GM19438 (cell line): ENCODE results near the gene BMERB1.
"Not testable (repeated sequence)": the region's sequence is repeated elsewhere in the genome, so short reads cannot be mapped to it uniquely, and the experiment has no call there.

Source experiments
- ATAC-seq: cut with Tn5 transposase; IDR thresholded peaks from one replicate; pipeline ENCODE4 v1.9.1; 2021; ENCODE audit warnings: low read depth; ENCODE audit not compliant: unreplicated experiment

Gene BMERB1

DNA sequence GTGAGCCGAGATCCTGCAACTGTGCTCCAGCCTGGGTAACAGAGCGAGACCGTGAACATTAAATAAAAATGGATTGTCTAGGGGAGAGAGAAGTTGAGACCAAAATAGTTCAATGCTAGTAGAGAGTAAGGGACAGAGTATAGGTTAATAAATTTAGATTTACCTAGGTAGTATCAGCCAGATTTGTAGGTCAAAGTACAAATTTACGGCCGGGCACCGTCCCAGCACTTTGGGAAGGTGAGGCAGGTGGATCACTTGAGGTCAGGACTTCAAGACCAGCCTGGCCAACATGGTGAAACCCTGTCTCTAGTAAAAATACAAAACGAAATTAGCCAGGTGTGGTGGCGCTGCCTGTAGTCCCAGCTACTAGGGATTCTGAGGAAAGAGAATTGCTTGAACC, 12.2 kb upstream of the BMERB1 start:
- ATAC-seq: no peak

DNA sequence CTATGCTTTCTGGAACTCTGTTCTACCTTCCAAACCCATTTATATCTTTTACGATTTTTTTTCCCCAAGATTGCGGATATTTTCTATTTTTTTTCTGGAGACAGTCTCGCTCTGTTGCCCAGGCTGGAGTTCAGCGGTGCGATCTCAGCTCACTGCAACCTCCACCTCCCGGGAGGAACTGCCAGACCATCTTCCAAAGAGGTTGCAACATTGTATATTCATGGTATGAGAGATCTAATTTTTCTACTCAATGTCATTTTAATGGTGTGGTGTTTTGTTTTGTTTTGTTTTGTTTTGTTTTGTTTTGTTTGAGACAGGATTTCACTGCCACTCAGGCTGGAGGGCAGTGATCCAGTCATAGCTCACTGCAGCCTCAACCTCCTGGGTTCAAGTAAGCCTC, 8.5 kb upstream of the BMERB1 start:
- no peak for ATAC-seq

DNA sequence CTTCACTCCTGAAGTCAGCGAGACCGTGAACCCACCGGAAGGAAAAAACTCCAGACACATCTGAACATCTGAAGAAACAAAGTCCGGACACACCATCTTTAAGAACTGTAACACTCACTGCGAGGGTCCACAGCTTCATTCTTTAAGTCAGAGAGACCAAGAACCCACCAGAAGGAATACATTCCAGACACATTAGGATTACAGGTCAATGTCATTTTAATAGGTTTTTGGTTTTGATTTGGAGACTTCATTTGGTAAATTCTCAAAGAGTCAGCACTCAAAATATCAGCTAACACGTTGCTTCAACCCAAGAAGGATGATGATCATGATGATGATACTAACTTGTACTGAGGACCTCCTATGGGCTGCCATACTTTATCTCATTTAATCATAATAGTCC, 7.6 kb upstream of the BMERB1 start:
- ATAC-seq: no peak

GRCh38 chr16:15427648-15428239, 6.6 kb upstream of the BMERB1 start:
- no peak for ATAC-seq

GRCh38 chr16:15430884-15431283, 3.5 kb upstream of the BMERB1 start:
- not testable (repeated sequence) for ATAC-seq

- no peak for ATAC-seq
Observed at GRCh38 chr16:15434079-15434424, 336 bp upstream of the BMERB1 start.

DNA sequence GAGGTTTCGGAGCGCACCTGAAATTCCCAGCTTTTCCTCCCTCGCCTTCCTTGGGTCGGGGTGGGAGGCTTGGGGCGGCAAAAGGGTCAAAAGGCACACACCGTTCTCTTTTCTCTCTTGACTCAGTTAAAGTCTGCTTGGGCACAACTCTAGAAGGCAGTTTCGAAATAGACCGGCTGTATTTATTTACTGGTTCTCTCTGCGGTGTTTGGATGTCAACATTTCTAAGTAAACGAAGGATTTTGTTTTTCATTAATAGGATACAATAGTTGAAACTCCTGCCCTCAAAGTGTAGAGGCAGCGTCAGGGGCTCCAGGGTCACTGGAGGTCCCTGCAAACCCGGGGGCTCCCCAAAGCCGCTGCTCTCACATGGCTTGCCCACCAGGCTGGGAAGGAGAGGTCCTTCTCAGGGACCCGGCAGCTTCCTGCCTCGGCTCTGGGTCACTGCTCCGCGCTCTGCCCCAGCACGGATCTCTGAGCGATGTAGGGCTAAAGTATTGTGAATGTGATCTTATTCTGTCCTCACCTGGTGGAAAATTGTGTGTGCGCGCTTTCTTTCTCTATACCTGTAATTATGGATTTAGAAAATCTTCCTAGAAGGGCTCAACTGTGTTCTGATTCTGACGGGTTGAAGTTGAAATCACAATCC, 952 bp downstream of the BMERB1 start:
- ATAC-seq: no peak

DNA sequence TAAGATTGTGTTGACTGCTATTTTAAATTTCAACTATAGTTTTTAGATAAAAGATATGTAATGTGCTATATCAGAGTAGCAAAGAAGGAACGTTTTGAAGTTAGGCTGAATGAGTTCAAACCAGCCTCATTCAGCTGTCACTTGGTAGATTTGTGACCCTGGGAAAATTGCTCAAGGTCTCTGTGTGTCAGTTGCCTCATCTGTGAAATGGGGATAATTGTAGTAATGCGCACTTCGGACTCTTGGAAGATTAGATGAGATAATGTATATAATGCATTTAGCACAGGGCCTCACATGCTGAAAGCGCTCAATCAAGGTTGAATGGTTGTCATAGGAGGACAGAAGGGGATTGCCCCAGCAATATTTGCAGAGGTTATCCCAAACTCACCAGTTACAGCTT, 4.7 kb downstream of the BMERB1 start:
- no peak for ATAC-seq

DNA sequence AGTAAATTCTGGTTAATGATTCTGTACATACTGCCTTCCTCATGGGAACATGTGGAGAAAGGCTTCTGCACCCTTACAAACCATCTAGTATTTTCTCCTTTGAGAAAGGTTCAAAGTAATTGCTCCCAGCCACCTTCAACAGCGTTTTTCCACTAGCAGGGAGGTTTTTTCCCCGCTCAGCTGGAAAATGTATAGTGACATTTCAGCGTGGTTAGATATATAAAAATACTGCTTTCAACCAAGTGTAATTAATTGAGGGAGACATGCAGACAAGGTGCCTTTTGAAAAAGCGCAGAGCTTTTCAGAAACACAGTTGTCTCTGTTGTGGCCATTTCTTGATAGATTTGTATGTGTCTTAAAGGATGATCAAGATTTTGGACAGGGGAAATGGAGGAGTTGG, 5.1 kb downstream of the BMERB1 start:
- no peak for ATAC-seq

GRCh38 chr16:15440852-15441251, 6.5 kb downstream of the BMERB1 start:
- ATAC-seq: no peak

GRCh38 chr16:15442140-15442539, 7.8 kb downstream of the BMERB1 start:
- ATAC-seq: not testable (repeated sequence)

- ATAC-seq: no peak
Observed at GRCh38 chr16:15443753-15444152, 9.4 kb downstream of the BMERB1 start.

DNA sequence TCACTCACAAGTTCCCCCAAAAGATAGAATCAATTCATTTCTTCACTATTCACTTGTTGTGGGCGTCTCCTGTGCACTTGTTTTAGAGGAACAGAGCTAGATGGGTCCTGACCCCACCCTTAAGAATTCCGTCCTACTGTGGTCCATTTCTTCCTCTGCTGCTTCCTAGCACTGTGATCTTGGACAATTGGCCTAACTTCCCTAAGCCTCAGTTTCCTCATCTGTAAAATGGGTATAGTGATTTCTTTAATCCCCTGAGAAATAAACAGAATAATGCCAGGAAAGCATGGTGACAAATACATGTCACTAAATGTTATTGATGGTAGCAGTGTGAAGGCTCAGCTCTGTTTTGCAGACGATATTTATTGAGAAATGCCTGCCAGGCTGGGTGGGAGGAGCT, 9.9 kb downstream of the BMERB1 start:
- ATAC-seq: no peak

GRCh38 chr16:15445450-15445849, 11.1 kb downstream of the BMERB1 start:
- ATAC-seq: no peak

DNA sequence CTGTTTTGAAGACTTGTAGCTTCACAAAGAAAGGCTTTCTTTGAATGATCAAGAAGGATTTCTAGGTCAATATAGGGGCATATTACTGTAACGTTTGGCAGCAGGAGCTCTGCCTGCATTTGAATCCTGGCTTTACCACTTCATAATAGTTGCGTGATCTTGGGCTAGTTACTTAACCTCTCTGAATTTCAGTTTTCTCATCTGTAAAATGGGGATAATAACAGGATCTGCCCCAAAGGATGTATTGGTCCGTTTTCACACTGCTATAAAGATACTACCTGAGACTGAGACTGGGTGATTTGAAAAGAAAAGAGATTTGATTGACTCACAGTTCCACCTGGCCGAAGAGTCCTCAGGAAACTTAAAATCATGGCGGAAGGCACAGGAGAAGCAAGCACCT, 12.5 kb downstream of the BMERB1 start:
- no peak for ATAC-seq

DNA sequence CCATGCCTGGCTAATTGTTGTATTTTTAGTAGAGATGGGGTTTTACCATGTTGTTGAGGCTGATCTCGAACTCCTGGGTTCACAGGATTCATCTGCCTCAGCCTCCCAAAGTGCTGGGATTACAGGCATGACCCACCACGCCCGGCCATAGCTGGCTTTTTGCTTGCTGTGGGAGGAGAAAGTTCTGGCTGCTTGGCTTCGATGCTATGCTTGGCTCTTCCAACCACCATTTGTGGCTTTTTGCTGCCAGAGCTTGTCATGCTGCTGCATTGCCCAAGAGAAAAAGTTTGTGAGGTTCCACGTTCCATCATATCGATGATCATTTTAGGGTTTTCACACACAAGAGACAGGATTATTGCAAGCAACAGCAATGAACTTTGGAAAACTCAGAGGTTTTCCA, 16.2 kb downstream of the BMERB1 start:
- ATAC-seq: no peak

DNA sequence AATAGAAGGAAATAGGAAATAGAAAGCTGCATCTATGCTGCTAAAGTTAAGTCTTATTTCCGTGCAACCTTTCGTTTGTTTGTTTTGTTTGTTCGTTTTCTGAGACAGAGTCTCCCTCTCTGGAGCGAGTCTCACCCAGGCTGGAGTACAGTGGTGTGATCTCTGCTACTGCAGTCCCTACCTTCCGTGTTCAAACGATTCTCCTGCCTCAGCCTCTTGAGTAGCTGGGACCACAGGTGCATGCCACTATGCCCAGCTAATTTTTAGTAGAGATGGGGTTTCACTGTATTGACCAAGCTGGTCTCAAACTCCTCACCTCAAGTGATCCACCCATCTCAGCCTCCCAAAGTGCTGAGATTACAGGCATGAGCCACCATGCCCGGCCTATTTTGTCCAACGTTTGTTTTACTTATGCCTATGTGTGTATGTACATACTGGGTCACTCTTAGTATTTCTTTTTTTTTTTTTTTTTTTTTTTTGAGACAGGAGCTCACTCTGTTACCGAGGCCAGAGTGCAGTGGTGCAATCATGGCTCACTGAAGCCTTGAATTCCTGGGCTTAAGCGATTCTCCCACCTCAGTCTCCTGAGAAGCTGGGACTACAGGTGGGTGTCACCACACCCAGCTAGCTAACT, 16.8 kb downstream of the BMERB1 start:
- no peak for ATAC-seq

GRCh38 chr16:15452246-15452855, 18.0 kb downstream of the BMERB1 start:
- ATAC-seq: no peak

DNA sequence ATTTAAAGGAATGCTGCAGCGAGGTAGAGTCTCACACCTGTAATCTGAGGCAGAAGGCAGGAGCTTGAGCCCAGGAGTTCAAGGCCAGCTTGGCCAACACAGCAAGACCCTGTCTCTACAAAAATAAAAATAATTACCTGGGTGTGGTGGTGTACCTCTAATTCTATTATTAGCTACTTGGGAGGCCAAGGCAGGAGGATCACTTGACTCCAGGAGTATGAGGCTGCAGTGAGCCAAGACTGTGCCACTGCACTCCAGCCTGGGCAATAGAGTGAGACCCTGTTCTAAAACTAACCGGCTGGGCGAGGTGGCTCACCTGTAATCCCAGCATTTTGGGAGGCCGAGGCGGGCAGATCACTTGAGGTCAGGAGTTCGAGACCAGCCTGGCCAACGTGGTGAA, 18.9 kb downstream of the BMERB1 start:
- not testable (repeated sequence) for ATAC-seq

- not testable (repeated sequence) for ATAC-seq
Observed at GRCh38 chr16:15454933-15455332, 20.5 kb downstream of the BMERB1 start.

DNA sequence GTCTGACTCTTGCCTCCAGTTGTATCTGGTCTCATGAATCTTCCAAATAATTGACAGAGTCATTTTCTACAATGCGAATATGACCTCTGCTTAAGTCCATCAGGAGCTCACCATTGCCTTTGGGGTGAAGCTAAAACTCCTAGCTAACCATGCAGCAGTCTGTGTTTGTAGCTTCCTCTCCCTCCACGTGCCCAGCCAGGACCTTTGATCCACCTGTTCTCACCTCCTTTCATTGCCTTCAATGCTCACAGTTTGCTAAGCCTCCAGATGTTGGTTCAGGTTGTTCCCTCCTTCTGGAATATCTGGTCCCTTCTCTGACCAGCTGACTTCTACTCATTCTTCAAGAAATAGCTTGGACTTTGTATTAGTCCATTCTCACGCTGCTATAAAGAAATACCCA, 23.0 kb downstream of the BMERB1 start:
- ATAC-seq: no peak

- no peak for ATAC-seq
Observed at GRCh38 chr16:15457958-15458357, 23.6 kb downstream of the BMERB1 start.
